ENCODE data around the gene TBX1. TPM values are rescaled to one million over a fixed set of nuclear protein-coding genes. Genes with fewer than 3 reads are reported as not detected.

The TBX1 gene
- total RNA-seq, 1 donor from 2014 or later = 3.6 TPM

- intact Hi-C loops (cut with DNase I) = loop anchor here (5.0 kb wide), 1 partner anchor 278 kb away; no protein-coding TSS in a partner anchor
- no peak for ATAC-seq
- no peak for DNase-seq (ENCODE audit: missing footprints)
These were observed 26.4 kb upstream of the TBX1 start for GRCh38 chr22:19734163-19734562.

GRCh38 chr22:19734837-19735382 lies 25.7 kb upstream of the TBX1 start:
- no peak for DNase-seq (ENCODE audit: missing footprints)
- intact Hi-C loops (cut with DNase I) = loop anchor here (5.0 kb wide), 1 partner anchor 277 kb away; no protein-coding TSS in a partner anchor
- ATAC-seq = no peak

GRCh38 chr22:19735665-19736510 lies 24.7 kb upstream of the TBX1 start:
- DNase-seq (ENCODE audit: missing footprints) (no peak), ATAC-seq (no peak)
- intact Hi-C loops (cut with DNase I) = no loop called here

- intact Hi-C loops (cut with DNase I) = no loop called here
- DNase-seq (ENCODE audit: missing footprints) (no peak), ATAC-seq (no peak)
These were observed 22.5 kb upstream of the TBX1 start for GRCh38 chr22:19737846-19738663.

- ATAC-seq (no peak), DNase-seq (ENCODE audit: missing footprints) (no peak)
- intact Hi-C loops (cut with DNase I) = no loop called here
These were observed 21.7 kb upstream of the TBX1 start for GRCh38 chr22:19738664-19739447.

- ATAC-seq (no peak), DNase-seq (ENCODE audit: missing footprints) (no peak)
- intact Hi-C loops (cut with DNase I) = no loop called here
These were observed 21.1 kb upstream of the TBX1 start for GRCh38 chr22:19739448-19739895.

GRCh38 chr22:19739911-19740449 lies 20.6 kb upstream of the TBX1 start:
- DNase-seq (ENCODE audit: missing footprints) = no peak
- intact Hi-C loops (cut with DNase I) = no loop called here
- ATAC-seq = no peak

GRCh38 chr22:19740586-19740985 lies 20.0 kb upstream of the TBX1 start:
- ATAC-seq = no peak
- no peak for DNase-seq (ENCODE audit: missing footprints)
- intact Hi-C loops (cut with DNase I) = no loop called here

- intact Hi-C loops (cut with DNase I) = no loop called here
- no peak for DNase-seq (ENCODE audit: missing footprints)
- no peak for ATAC-seq
These were observed 19.5 kb upstream of the TBX1 start for GRCh38 chr22:19741053-19741452.

GRCh38 chr22:19742160-19743066 lies 18.2 kb upstream of the TBX1 start:
- ATAC-seq (no peak), DNase-seq (ENCODE audit: missing footprints) (no peak)
- intact Hi-C loops (cut with DNase I) = no loop called here

- intact Hi-C loops (cut with DNase I) = no loop called here
- DNase-seq (ENCODE audit: missing footprints) (no peak), ATAC-seq (no peak)
These were observed 17.5 kb upstream of the TBX1 start for GRCh38 chr22:19743081-19743480.

- DNase-seq (ENCODE audit: missing footprints) = no peak
- ATAC-seq = no peak
- intact Hi-C loops (cut with DNase I) = no loop called here
These were observed 16.9 kb upstream of the TBX1 start for GRCh38 chr22:19743651-19744050.

GRCh38 chr22:19744350-19745006 lies 16.1 kb upstream of the TBX1 start:
- DNase-seq (ENCODE audit: missing footprints) = no peak
- intact Hi-C loops (cut with DNase I) = loop anchor here (5.0 kb wide), 1 partner anchor 108 kb away; the partner anchor contains the start of genes GNB1L and RTL10
- ATAC-seq = no peak

GRCh38 chr22:19745155-19746101 lies 15.2 kb upstream of the TBX1 start:
- DNase-seq (ENCODE audit: missing footprints) (peak; percentile 85), ATAC-seq (peak; percentile 90)
- intact Hi-C loops (cut with DNase I) = loop anchor here (5.0 kb wide), 1 partner anchor 107 kb away; the partner anchor contains the start of genes GNB1L and RTL10

GRCh38 chr22:19746726-19747125 lies 13.9 kb upstream of the TBX1 start:
- no peak for DNase-seq (ENCODE audit: missing footprints)
- intact Hi-C loops (cut with DNase I) = loop anchor here (5.0 kb wide), 1 partner anchor 106 kb away; the partner anchor contains the start of genes GNB1L and RTL10
- no peak for ATAC-seq

- no peak for ATAC-seq
- intact Hi-C loops (cut with DNase I) = loop anchor here (5.0 kb wide), 1 partner anchor 105 kb away; the partner anchor contains the start of genes GNB1L and RTL10
- DNase-seq (ENCODE audit: missing footprints) = no peak
These were observed 13.0 kb upstream of the TBX1 start for GRCh38 chr22:19747551-19747950.
